Prostate gland (tissue), 2 donors: ENCODE results near the gene ILDR1.

Experiments used
- POLR2A ChIP-seq: fragments of 450-650 bp; IDR thresholded peaks from one replicate; pipeline ENCODE4 v1.6.1; 2016; ENCODE audit warnings: antibody characterized with exemption, mild to moderate bottlenecking
- TF ChIP-seq, protein P1 (sequence below), 4 experiments: fragments of 200-600 bp in 2 of 4; fragments of 450-650 bp in 2 of 4; sonication (generic) in 2 of 4; IDR thresholded peaks; 1 replicate in 3 of 4; 2 replicates in 1 of 4; pipeline ENCODE4 v1.5.1; 2016 to 2019; ENCODE audit warnings: antibody characterized with exemption in 4 of 4, mild to moderate bottlenecking in 2 of 4, moderate library complexity in 2 of 4

DNA sequence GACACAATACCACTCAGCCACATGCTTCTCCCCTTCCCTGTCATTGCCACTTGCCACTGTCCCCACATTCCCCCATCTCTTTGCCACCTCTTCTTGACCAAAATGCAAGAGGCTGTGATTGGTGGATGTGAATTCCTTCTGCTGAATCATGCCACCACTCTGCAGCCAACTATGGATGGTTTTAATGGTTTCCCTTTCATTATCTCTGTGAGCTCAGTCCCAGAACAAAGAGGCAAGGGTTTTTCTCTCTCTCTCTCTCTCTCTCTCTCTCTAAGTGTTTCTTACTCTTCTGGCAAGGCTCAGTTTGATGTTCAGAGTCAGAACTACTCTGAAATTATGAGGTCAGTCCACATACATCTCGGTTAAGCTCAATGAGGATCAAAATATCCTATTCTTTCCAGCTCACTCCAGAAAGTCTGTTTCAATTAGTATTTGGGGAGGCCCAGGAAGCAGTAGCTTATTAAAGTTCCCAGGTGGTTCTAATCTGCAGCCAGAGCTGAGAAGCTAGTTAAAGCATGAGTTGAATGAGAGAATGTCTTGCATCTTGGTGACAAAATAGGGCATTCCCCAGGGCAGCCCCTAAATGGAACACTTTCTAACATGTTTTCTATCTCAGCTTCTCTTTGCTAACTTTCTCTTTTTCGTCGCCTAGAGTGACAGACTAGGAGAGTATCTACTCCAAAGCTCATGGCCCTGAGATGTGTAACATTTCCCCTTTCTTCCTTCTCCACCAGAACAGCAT, 8.5 kb upstream of the ILDR1 start:
- TF ChIP-seq, protein P1, sequence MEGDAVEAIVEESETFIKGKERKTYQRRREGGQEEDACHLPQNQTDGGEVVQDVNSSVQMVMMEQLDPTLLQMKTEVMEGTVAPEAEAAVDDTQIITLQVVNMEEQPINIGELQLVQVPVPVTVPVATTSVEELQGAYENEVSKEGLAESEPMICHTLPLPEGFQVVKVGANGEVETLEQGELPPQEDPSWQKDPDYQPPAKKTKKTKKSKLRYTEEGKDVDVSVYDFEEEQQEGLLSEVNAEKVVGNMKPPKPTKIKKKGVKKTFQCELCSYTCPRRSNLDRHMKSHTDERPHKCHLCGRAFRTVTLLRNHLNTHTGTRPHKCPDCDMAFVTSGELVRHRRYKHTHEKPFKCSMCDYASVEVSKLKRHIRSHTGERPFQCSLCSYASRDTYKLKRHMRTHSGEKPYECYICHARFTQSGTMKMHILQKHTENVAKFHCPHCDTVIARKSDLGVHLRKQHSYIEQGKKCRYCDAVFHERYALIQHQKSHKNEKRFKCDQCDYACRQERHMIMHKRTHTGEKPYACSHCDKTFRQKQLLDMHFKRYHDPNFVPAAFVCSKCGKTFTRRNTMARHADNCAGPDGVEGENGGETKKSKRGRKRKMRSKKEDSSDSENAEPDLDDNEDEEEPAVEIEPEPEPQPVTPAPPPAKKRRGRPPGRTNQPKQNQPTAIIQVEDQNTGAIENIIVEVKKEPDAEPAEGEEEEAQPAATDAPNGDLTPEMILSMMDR (IDR thresholded peaks at IDR 0.05): no peak
- TF ChIP-seq POLR2A: no peak
